B cell (primary cell): ENCODE results near the gene HTRA2. TPM values are rescaled to one million over a fixed set of nuclear protein-coding genes. Genes with fewer than 3 reads are reported as not detected.

ENCODE experiments used
- ATAC-seq: fragments of 200-7000 bp; cut with Tn5 transposase; one replicate; pipeline ENCODE4 v1.10.0; 2021; ENCODE audit warnings: low read depth, mild to moderate bottlenecking, moderate number of reproducible peaks, moderate library complexity
- CTCF ChIA-PET: fragments of 350-600 bp; sonication (Branson Sonifier 250); formaldehyde crosslinking; loops from one replicate; lab custom pipeline; 2021; ENCODE audit warnings: antibody characterized with exemption, inconsistent platforms; lab: Charles Lee
- POLR2A ChIA-PET: fragments of 350-600 bp; sonication (Branson Sonifier 250); formaldehyde crosslinking; loops from one replicate; lab custom pipeline; 2021; ENCODE audit warnings: antibody characterized with exemption; lab: Charles Lee
- DNase-seq: peaks from one replicate; pipeline ENCODE4 v3.0.0; 2013
- H2AFZ ChIP-seq: 2 replicates; pipeline ENCODE4 v1.6.1; 2012; ENCODE audit warnings: mild to moderate bottlenecking, low read depth, low read length; ENCODE audit not compliant: insufficient read depth, poor library complexity, severe bottlenecking
- H3K27ac ChIP-seq, 2 donors: 1 replicate in 1 of 2; 2 replicates in 1 of 2; pipeline ENCODE4 v1.5.1; 2012 to 2013; ENCODE audit warnings: low read length in 2 of 2, mild to moderate bottlenecking in 2 of 2, moderate library complexity in 1 of 2
- H3K27me3 ChIP-seq, 4 experiments: fragments of 200-600 bp in 1 of 4; sonication (generic) in 1 of 4; replicated peaks in 1 of 4; 1 replicate in 2 of 4; 2 replicates in 2 of 4; pipeline versions ENCODE4 v1.6.1 to v1.7.0; 2013 to 2016; ENCODE audit warnings: low read length in 3 of 4, mild to moderate bottlenecking in 2 of 4, mixed read lengths in 1 of 4, moderate library complexity in 1 of 4; ENCODE audit not compliant: insufficient read depth in 4 of 4, control insufficient read depth in 3 of 4; ENCODE audit errors: control extremely low read depth in 1 of 4
- H3K36me3 ChIP-seq, 2 experiments: replicated peaks in 1 of 2; 1 replicate in 1 of 2; 2 replicates in 1 of 2; pipeline versions ENCODE4 v1.6.1 to v1.7.1; 2013; ENCODE audit warnings: low read length in 1 of 2; ENCODE audit not compliant: insufficient read depth in 2 of 2, control insufficient read depth in 1 of 2; ENCODE audit errors: control extremely low read depth in 1 of 2, extremely low read depth in 1 of 2
- H3K4me1 ChIP-seq, 2 donors: fragments of 200-600 bp in 1 of 2; sonication (generic) in 1 of 2; 1 replicate in 1 of 2; 2 replicates in 1 of 2; pipeline versions ENCODE4 v1.5.1 to v1.6.1; 2013 to 2017; ENCODE audit warnings: low read length in 2 of 2; ENCODE audit not compliant: control insufficient read depth in 2 of 2, insufficient read depth in 2 of 2
- H3K4me2 ChIP-seq: replicated peaks from 2 replicates; pipeline ENCODE3; 2012; ENCODE audit warnings: mild to moderate bottlenecking, low read depth, low read length; ENCODE audit not compliant: poor library complexity, severe bottlenecking
- H3K4me3 ChIP-seq, 5 experiments: fragments of 200-600 bp in 1 of 5; sonication (generic) in 1 of 5; 1 replicate in 3 of 5; 2 replicates in 2 of 5; pipeline versions ENCODE4 v1.5.1 to v1.7.0; 2011 to 2016; ENCODE audit warnings: low read length in 4 of 5, mild to moderate bottlenecking in 4 of 5, low read depth in 2 of 5, control low read depth in 1 of 5, moderate library complexity in 1 of 5; ENCODE audit not compliant: insufficient read depth in 1 of 5; ENCODE audit errors: control extremely low read depth in 1 of 5, extremely low read depth in 1 of 5
- H3K79me2 ChIP-seq: fragments of 200-600 bp; sonication (generic); one replicate; pipeline ENCODE4 v1.6.0; 2016; ENCODE audit warnings: low read length; ENCODE audit not compliant: control insufficient read depth, insufficient read depth
- H3K9ac ChIP-seq: fragments of 200-600 bp; sonication (generic); 2 replicates; pipeline ENCODE4 v1.6.1; 2017; ENCODE audit warnings: mild to moderate bottlenecking, low read length, moderate library complexity
- H3K9me3 ChIP-seq, 3 donors: one replicate each; pipeline versions ENCODE4 v1.6.1 to v1.7.1; 2013; ENCODE audit warnings: low read length in 2 of 3; ENCODE audit not compliant: control insufficient read depth in 2 of 3, insufficient read depth in 1 of 3; ENCODE audit errors: control extremely low read depth in 1 of 3
- H4K20me1 ChIP-seq: 2 replicates; pipeline ENCODE4 v1.6.0; 2012; ENCODE audit warnings: mild to moderate bottlenecking, low read length; ENCODE audit not compliant: insufficient read depth, control insufficient read depth, poor library complexity, severe bottlenecking
- H3K27ac Mint-ChIP-seq: one replicate; pipeline ENCODE4 v1.8.0; 2021; ENCODE audit warnings: mixed read lengths
- H3K27me3 Mint-ChIP-seq: one replicate; pipeline ENCODE4 v1.8.0; 2021; ENCODE audit warnings: mixed read lengths
- H3K4me1 Mint-ChIP-seq: one replicate; pipeline ENCODE4 v1.8.0; 2021; ENCODE audit warnings: mixed read lengths
- H3K4me3 Mint-ChIP-seq: one replicate; pipeline ENCODE4 v1.8.0; 2021; ENCODE audit warnings: mixed read lengths
- H3K9me3 Mint-ChIP-seq: one replicate; pipeline ENCODE4 v1.8.0; 2022; ENCODE audit warnings: mixed read lengths; ENCODE audit not compliant: insufficient read depth
- CTCF ChIP-seq: fragments of 200-600 bp; IDR thresholded peaks from one replicate; pipeline ENCODE4 v1.8.0; 2022; ENCODE audit warnings: antibody characterized with exemption, mild to moderate bottlenecking
- EZH2 ChIP-seq: IDR thresholded peaks from 2 replicates; pipeline ENCODE4 v1.6.1; 2012; ENCODE audit warnings: borderline replicate concordance, low read depth, mild to moderate bottlenecking, moderate library complexity, low read length; ENCODE audit not compliant: insufficient read depth, poor library complexity, severe bottlenecking
- WGBS: methylation state at CpG from one replicate; pipeline ENCODE4 v1.1.5; 2013; ENCODE audit warnings: missing lambda C conversion rate; ENCODE audit not compliant: insufficient coverage; 5-methylcytosine and 5-hydroxymethylcytosine counted together
- intact Hi-C: fragments of 100-400 bp; cut with micrococcal nuclease; formaldehyde crosslinking; loops from one replicate; pipeline ENCODE4 v1.10.0; 2022
- polyA plus RNA-seq: library from polyadenylated mRNA; depleted of rRNA; stranded (reverse); fragments of >200 nt; gene quantifications from 2 replicates; pipeline ENCODE4 v1.2.3, GENCODE V29; 2012
- total RNA-seq, 2 donors: library from RNA; stranded (reverse); fragments of 120-200 nt in 1 of 2; gene quantifications; 1 replicate in 1 of 2; 2 replicates in 1 of 2; pipeline versions ENCODE4 v1.2.3 to v1.2.4, GENCODE V29; 2013 to 2022

The HTRA2 gene
- total and polyA plus RNA-seq, 2 donors (not counting 1 experiment from before 2014, with no cell fraction given) = 52.8 to 111 TPM

DNA sequence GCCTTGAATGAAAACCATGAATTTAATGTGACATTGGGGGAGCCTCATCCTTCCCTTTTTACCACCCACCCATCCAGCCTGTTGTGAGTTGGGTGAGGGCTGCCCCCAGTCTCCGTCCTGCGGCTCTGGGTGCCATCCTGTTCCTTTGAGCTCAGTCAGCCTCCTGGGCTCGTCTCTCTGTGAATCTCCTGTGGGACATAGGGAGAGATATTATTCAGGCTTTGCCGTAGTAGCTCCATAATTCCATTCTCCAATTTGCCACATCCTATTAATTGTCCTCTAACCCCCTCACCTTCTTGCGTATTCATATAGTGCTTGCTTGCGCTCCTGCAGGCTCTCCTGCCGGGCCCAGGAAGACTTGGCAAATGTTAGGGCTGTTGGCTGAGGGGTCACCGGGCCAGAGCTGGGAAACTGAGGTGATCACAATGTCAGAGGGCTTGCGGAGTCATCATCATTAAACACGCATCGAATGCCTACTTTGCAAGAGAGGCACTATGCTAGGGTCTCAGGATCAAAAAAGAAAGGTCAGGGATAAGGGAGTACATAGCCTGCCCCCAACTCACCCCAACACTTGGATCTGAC is 3.0 kb upstream of the HTRA2 start:
- H2AFZ ChIP-seq = no peak overlapping the region
- DNase-seq (no peak), ATAC-seq (no peak)
- Mint-ChIP-seq H3K27me3 (no peaks in the 10 kb centered on the region), H3K9me3 (no peaks in the 10 kb centered on the region), H3K4me3 (peak overlapping the region; percentile 59), H3K4me1 (peaks cover 37% of the 10 kb centered on the region), H3K27ac (peak overlapping the region; percentile 84)
- no peak overlapping the region for H3K9ac ChIP-seq
- 96% methylated on average over 7 of the region's 11 CpGs for WGBS
- H4K20me1 ChIP-seq = peaks cover 17% of the 10 kb centered on the region
- POLR2A ChIA-PET = interaction anchor here (0.7 to 1.1 kb wide), 3 partner anchors 11 to 45 kb away, joined by 3 to 4 read pairs (median 4); no protein-coding TSS in a partner anchor
- CTCF ChIA-PET = interaction anchor here (1.0 to 9.6 kb wide), 4 partner anchors 20 to 61 kb away, joined by 6 to 71 read pairs (median 28); partner anchors contain the start of genes CCDC142, PCGF1 and TTC31
- peaks cover 0 to 29% of the 10 kb centered on the region in 2 experiments for H3K36me3 ChIP-seq
- H3K9me3 ChIP-seq = no peaks in the 10 kb centered on the region
- H3K4me1 ChIP-seq = peaks cover 35 to 43% of the 10 kb centered on the region in 2 donors
- peaks cover 27% of the 10 kb centered on the region for H3K79me2 ChIP-seq
- H3K27ac ChIP-seq = peak overlapping the region in 1 of 2 donors; percentile 54
- intact Hi-C loops = loop anchor here (5.0 kb wide), 2 partner anchors 789 to 1294 kb away; partner anchors contain the start of genes CCT7, PRADC1 and TPRKB
- TF ChIP-seq CTCF = no peak
- TF ChIP-seq EZH2 = no peak
- H3K4me3 ChIP-seq = no peak overlapping the region
- peak overlapping the region; percentile 1 for H3K4me2 ChIP-seq
- peaks cover 0 to 2% (median 0%) of the 10 kb centered on the region in 4 experiments for H3K27me3 ChIP-seq

GRCh38 chr2:74527741-74528140 is 2.0 kb upstream of the HTRA2 start:
- peaks cover 17% of the 10 kb centered on the region for H4K20me1 ChIP-seq
- intact Hi-C loops = loop anchor here (2.0 to 5.0 kb wide), 3 partner anchors 73 to 1295 kb away; partner anchors contain the start of genes CCT7, INO80B, PRADC1 and TPRKB
- H2AFZ ChIP-seq = no peak overlapping the region
- POLR2A ChIA-PET = no interaction called here
- Mint-ChIP-seq H3K4me3 (peak overlapping the region; percentile 97), H3K27me3 (no peaks in the 10 kb centered on the region), H3K27ac (peak overlapping the region; percentile 73), H3K9me3 (no peaks in the 10 kb centered on the region), H3K4me1 (peaks cover 43% of the 10 kb centered on the region)
- DNase-seq = no peak
- CTCF ChIA-PET = interaction anchor here (6.6 to 9.6 kb wide), 2 partner anchors 46 to 60 kb away, joined by 50 to 71 read pairs; partner anchors contain the start of genes CCDC142 and TTC31
- H3K79me2 ChIP-seq = peaks cover 31% of the 10 kb centered on the region
- no peak overlapping the region for H3K9ac ChIP-seq
- H3K4me2 ChIP-seq = peak overlapping the region; percentile 3
- H3K9me3 ChIP-seq = no peaks in the 10 kb centered on the region
- peaks cover 0 to 36% of the 10 kb centered on the region in 2 experiments for H3K36me3 ChIP-seq
- TF ChIP-seq CTCF = no peak
- TF ChIP-seq EZH2 = no peak
- no peak overlapping the region for H3K4me3 ChIP-seq
- H3K27me3 ChIP-seq = no peaks in the 10 kb centered on the region
- 100% methylated on average over 4 of the region's 9 CpGs for WGBS
- no peak for ATAC-seq
- peaks cover 39 to 49% of the 10 kb centered on the region in 2 donors for H3K4me1 ChIP-seq
- peak overlapping the region in 1 of 2 donors; percentile 3 for H3K27ac ChIP-seq
